HepG2 (cell line): ENCODE results near the gene MGAT4D. TPM values are rescaled to one million over a fixed set of nuclear protein-coding genes. Genes with fewer than 3 reads are reported as not detected.

Source experiments
- ERF ChIP-seq: IDR thresholded peaks from 2 replicates; pipeline ENCODE4 v1.6.1; 2018; ENCODE audit warnings: missing biosample characterization, missing genetic modification reagents
- GFI1 ChIP-seq: sonication (generic); formaldehyde crosslinking; IDR thresholded peaks from 2 replicates; pipeline ENCODE4 v1.5.0; 2020; ENCODE audit warnings: missing genetic modification reagents, mild to moderate bottlenecking, borderline replicate concordance
- HDAC1 ChIP-seq: sonication (generic); formaldehyde crosslinking; IDR thresholded peaks from 2 replicates; pipeline ENCODE4 v1.5.1; 2020; ENCODE audit warnings: mild to moderate bottlenecking, missing genetic modification reagents
- HMGXB4 ChIP-seq, 2 experiments: sonication (generic) in 1 of 2; formaldehyde crosslinking in 1 of 2; IDR thresholded peaks; 2 replicates each; pipeline versions ENCODE4 v1.4.0 to v1.6.1; 2018 to 2020; ENCODE audit warnings: missing genetic modification reagents in 2 of 2, borderline replicate concordance in 1 of 2, low read depth in 1 of 2, mild to moderate bottlenecking in 1 of 2, missing biosample characterization in 1 of 2
- HOXD1 ChIP-seq: sonication (generic); formaldehyde crosslinking; IDR thresholded peaks from 2 replicates; pipeline ENCODE4 v1.5.0; 2020; ENCODE audit warnings: missing genetic modification reagents
- KMT2A ChIP-seq: sonication (generic); formaldehyde crosslinking; IDR thresholded peaks from 2 replicates; pipeline ENCODE4 v1.4.0; 2020; ENCODE audit warnings: missing genetic modification reagents
- MATR3 ChIP-seq: sonication (generic); formaldehyde crosslinking; IDR thresholded peaks from 2 replicates; pipeline ENCODE4 v1.4.0; 2020; ENCODE audit warnings: missing genetic modification reagents
- MYNN ChIP-seq: sonication (generic); formaldehyde crosslinking; IDR thresholded peaks from 2 replicates; pipeline ENCODE4 v1.4.0; 2020; ENCODE audit warnings: mild to moderate bottlenecking, low read depth, missing genetic modification reagents
- NAIF1 ChIP-seq: sonication (generic); formaldehyde crosslinking; IDR thresholded peaks from 2 replicates; pipeline ENCODE4 v1.5.0; 2020; ENCODE audit warnings: mild to moderate bottlenecking, missing genetic modification reagents, borderline replicate concordance
- NR0B2 ChIP-seq: sonication (generic); formaldehyde crosslinking; IDR thresholded peaks from 2 replicates; pipeline ENCODE4 v1.4.0; 2020; ENCODE audit warnings: mild to moderate bottlenecking, missing genetic modification reagents
- SRF ChIP-seq: IDR thresholded peaks from 2 replicates; pipeline ENCODE4 v1.6.1; 2011; ENCODE audit warnings: mild to moderate bottlenecking, low read depth, low read length, moderate library complexity
- YEATS2 ChIP-seq: sonication (generic); formaldehyde crosslinking; IDR thresholded peaks from 2 replicates; pipeline ENCODE4 v1.4.0; 2020; ENCODE audit warnings: missing genetic modification reagents, borderline replicate concordance
- ZBTB7B ChIP-seq: sonication (generic); formaldehyde crosslinking; IDR thresholded peaks from 2 replicates; pipeline ENCODE4 v1.4.0; 2020; ENCODE audit warnings: missing genetic modification reagents
- ZFYVE20 ChIP-seq: sonication (generic); formaldehyde crosslinking; IDR thresholded peaks from 2 replicates; pipeline ENCODE4 v1.8.0; 2023; ENCODE audit warnings: low read depth, mild to moderate bottlenecking, moderate library complexity, missing genetic modification reagents, borderline replicate concordance
- ZNF264 ChIP-seq: sonication (generic); formaldehyde crosslinking; IDR thresholded peaks from 2 replicates; pipeline ENCODE4 v1.4.0; 2020; ENCODE audit warnings: missing genetic modification reagents
- ZNF274 ChIP-seq: sonication (generic); formaldehyde crosslinking; IDR thresholded peaks from 2 replicates; pipeline ENCODE4 v1.5.1; 2020; ENCODE audit warnings: mild to moderate bottlenecking, missing genetic modification reagents
- ZNF430 ChIP-seq: sonication (generic); formaldehyde crosslinking; IDR thresholded peaks from 2 replicates; pipeline ENCODE4 v1.9.0; 2021; ENCODE audit warnings: mild to moderate bottlenecking, missing genetic modification reagents
- ZNF572 ChIP-seq: sonication (generic); formaldehyde crosslinking; IDR thresholded peaks from 2 replicates; pipeline ENCODE4 v1.5.1; 2020; ENCODE audit warnings: mild to moderate bottlenecking, missing genetic modification reagents
- ZSCAN5A ChIP-seq: sonication (generic); formaldehyde crosslinking; IDR thresholded peaks from 2 replicates; pipeline ENCODE4 v1.8.0; 2022; ENCODE audit warnings: mild to moderate bottlenecking, missing genetic modification reagents, borderline replicate concordance
- polyA plus RNA-seq, 8 experiments: library from polyadenylated mRNA; depleted of rRNA in 3 of 8; stranded (reverse) in 7 of 8; unstranded in 1 of 8; fragments of >200 nt; fragmentation: Illumina TruSeq in 4 of 8; extraction: Trizol in 4 of 8; gene quantifications; 2 replicates each; pipeline versions ENCODE4 v1.2.1 to v1.2.3, GENCODE V29; 2011 to 2016; ENCODE audit warnings: low read depth in 4 of 8, missing spikeins in 1 of 8, mixed read lengths in 1 of 8; ENCODE audit not compliant: insufficient read depth in 1 of 8
- total RNA-seq, 5 experiments: library from RNA; depleted of rRNA; stranded (reverse); fragments of >200 nt; fragmentation: Illumina TruSeq; extraction: Trizol; gene quantifications; 2 replicates each; pipeline ENCODE4 v1.2.3, GENCODE V29; 2016; ENCODE audit warnings: low read depth in 1 of 5
- TF ChIP-seq, protein P1 (sequence below): sonication (generic); formaldehyde crosslinking; IDR thresholded peaks from 2 replicates; pipeline ENCODE4 v1.4.0; 2020; ENCODE audit warnings: missing genetic modification reagents, borderline replicate concordance
- TF ChIP-seq, protein P2 (sequence below): sonication (generic); formaldehyde crosslinking; IDR thresholded peaks from 2 replicates; pipeline ENCODE4 v1.4.0; 2020; ENCODE audit warnings: missing genetic modification reagents

MGAT4D gene
- total and polyA plus RNA-seq, 2 of the 13 experiments (the other 11 are each of a cell fraction or from before 2014, with no cell fraction given), result not detected

- peak; percentile 87 for TF ChIP-seq ZBTB7B
- TF ChIP-seq, protein P1, sequence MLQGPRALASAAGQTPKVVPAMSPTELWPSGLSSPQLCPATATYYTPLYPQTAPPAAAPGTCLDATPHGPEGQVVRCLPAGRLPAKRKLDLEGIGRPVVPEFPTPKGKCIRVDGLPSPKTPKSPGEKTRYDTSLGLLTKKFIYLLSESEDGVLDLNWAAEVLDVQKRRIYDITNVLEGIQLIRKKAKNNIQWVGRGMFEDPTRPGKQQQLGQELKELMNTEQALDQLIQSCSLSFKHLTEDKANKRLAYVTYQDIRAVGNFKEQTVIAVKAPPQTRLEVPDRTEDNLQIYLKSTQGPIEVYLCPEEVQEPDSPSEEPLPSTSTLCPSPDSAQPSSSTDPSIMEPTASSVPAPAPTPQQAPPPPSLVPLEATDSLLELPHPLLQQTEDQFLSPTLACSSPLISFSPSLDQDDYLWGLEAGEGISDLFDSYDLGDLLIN (CRISPR knock-in tag), result no peak; the same call in 1 of the 2 replicates
- no peak for TF ChIP-seq MYNN (CRISPR knock-in tag)
- TF ChIP-seq SRF, result no peak
- peak; percentile 87 to 97 for TF ChIP-seq HMGXB4 (CRISPR knock-in tag; IDR thresholded peaks at IDR 0.05; ENCODE audit: borderline replicate concordance in 1 of 2, low read depth in 1 of 2)
- peak; percentile 72 for TF ChIP-seq HDAC1 (CRISPR knock-in tag)
- no peak for TF ChIP-seq NAIF1
- TF ChIP-seq ZNF264 (CRISPR knock-in tag), result peak; percentile 79; the same call in 1 of the 2 replicates
- TF ChIP-seq ERF, result peak; percentile 64
- TF ChIP-seq MATR3, result no peak
- TF ChIP-seq, protein P2, sequence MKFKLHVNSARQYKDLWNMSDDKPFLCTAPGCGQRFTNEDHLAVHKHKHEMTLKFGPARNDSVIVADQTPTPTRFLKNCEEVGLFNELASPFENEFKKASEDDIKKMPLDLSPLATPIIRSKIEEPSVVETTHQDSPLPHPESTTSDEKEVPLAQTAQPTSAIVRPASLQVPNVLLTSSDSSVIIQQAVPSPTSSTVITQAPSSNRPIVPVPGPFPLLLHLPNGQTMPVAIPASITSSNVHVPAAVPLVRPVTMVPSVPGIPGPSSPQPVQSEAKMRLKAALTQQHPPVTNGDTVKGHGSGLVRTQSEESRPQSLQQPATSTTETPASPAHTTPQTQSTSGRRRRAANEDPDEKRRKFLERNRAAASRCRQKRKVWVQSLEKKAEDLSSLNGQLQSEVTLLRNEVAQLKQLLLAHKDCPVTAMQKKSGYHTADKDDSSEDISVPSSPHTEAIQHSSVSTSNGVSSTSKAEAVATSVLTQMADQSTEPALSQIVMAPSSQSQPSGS (CRISPR knock-in tag), result no peak
- peak; percentile 56; the same call in 1 of the 2 replicates for TF ChIP-seq NR0B2
- peak; percentile 70; the same call in 1 of the 2 replicates for TF ChIP-seq HOXD1 (CRISPR knock-in tag)
- TF ChIP-seq GFI1 (CRISPR knock-in tag), result no peak
- TF ChIP-seq ZSCAN5A (CRISPR knock-in tag), result 0 out of 2 replicates have a peak, but pooled peaks have one; percentile 45
- no peak for TF ChIP-seq ZNF274 (CRISPR knock-in tag)
- TF ChIP-seq ZNF430 (CRISPR knock-in tag), result peak; percentile 35; the same call in 1 of the 2 replicates
- TF ChIP-seq ZFYVE20 (CRISPR knock-in tag), result no peak; the same call in 1 of the 2 replicates
- TF ChIP-seq YEATS2 (CRISPR knock-in tag), result peak; percentile 22; the same call in 1 of the 2 replicates
- no peak for TF ChIP-seq ZNF572 (CRISPR knock-in tag)
- peak; percentile 31 for TF ChIP-seq KMT2A
Observed at GRCh38 chr4:140427106-140427918, 70.8 kb downstream of the MGAT4D start, which contains the start of gene CLGN (continued).
